Right renal pelvis (tissue), 4 donors: ENCODE data around the gene PRKCZ. TPM values are rescaled to one million over a fixed set of nuclear protein-coding genes. Genes with fewer than 3 reads are reported as not detected.

Source experiments
- DNase-seq, 4 donors: peaks; one replicate each; pipeline ENCODE4 v3.0.0-alpha.2; 2013; ENCODE audit warnings: low read depth in 4 of 4, low spot score in 3 of 4, missing footprints in 1 of 4
- polyA plus RNA-seq, 4 donors: library from polyadenylated mRNA; unstranded; fragments of 120-200 nt; gene quantifications; one replicate each; pipeline ENCODE4 v1.2.1, GENCODE V29; 2013; ENCODE audit not compliant: insufficient read length in 4 of 4

Gene PRKCZ
- polyA plus RNA-seq, 4 donors, result 32.8 to 37.0 (median 34.0) TPM

DNA sequence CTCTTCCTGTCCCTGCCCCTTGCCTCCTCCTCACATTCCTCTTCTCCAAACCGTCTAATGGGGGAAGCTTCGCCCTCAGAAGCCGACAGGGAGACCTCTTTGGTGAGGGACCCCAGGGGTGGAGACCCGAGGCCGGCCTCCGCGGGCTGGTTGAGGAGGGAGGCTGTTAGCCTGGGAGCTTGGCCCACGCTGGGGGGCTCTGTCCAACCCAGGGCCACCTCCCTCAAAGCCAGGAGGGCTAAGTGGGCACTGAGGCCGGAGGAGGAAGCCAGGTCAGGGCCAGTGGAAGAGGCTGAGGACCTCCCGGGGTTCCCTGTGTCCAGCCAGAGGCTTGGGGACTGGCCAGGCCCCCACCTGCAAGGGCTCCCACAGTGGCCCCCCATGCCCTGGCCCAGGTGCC lies 25.8 kb upstream of the PRKCZ start:
- no peak for DNase-seq

- DNase-seq, result no peak
Measured at GRCh38 chr1:2024887-2025286, 25.3 kb upstream of the PRKCZ start.

GRCh38 chr1:2025491-2025981 lies 24.7 kb upstream of the PRKCZ start:
- no peak for DNase-seq

GRCh38 chr1:2027961-2028583 lies 22.1 kb upstream of the PRKCZ start:
- DNase-seq, result no peak

DNA sequence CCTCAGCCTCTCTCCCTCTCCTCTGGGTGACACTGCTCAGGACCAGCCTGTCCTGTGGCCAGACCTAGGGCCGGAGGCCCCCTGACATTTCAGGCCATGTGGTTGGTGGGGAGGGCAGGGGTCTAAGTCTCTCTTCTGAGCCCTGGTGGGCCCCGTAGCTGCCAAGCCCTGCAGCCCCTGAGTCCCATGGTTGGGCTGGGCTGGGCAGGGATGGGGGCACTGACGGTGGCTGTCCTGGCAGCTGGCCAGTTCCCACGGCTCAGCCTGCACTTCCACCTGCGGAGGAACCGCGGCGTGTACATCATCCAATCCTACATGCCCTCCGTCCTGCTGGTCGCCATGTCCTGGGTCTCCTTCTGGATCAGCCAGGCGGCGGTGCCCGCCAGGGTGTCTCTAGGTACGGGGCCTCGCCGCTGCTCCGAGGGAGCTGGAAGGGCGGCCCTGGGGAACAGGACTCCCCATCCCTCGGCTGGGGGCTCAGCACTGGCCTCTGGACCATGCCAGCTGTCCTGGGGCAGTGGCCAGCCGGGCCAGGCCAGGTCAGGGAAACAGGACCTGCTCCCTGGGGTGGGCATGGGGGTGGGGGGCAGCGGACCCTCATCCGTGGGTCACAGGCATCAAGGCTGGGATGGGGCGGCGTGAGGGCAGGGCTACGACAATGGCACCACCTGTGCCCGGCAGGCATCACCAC lies 21.2 kb upstream of the PRKCZ start:
- no peak for DNase-seq

DNA sequence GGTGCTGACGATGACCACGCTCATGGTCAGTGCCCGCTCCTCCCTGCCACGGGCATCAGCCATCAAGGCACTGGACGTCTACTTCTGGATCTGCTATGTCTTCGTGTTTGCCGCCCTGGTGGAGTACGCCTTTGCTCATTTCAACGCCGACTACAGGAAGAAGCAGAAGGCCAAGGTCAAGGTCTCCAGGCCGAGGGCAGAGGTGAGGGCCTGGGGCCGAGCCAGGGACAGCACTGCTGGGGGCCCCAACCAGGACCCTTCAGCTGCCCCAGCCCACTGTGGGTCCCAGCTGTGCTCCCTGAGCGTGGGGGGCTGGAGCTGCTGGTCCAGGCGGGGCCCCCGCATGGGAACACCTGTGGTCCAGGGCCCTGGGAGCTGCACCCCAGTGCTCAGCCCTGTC lies 20.6 kb upstream of the PRKCZ start:
- DNase-seq, result no peak

GRCh38 chr1:2030076-2030871 lies 19.9 kb upstream of the PRKCZ start:
- DNase-seq, result no peak

DNA sequence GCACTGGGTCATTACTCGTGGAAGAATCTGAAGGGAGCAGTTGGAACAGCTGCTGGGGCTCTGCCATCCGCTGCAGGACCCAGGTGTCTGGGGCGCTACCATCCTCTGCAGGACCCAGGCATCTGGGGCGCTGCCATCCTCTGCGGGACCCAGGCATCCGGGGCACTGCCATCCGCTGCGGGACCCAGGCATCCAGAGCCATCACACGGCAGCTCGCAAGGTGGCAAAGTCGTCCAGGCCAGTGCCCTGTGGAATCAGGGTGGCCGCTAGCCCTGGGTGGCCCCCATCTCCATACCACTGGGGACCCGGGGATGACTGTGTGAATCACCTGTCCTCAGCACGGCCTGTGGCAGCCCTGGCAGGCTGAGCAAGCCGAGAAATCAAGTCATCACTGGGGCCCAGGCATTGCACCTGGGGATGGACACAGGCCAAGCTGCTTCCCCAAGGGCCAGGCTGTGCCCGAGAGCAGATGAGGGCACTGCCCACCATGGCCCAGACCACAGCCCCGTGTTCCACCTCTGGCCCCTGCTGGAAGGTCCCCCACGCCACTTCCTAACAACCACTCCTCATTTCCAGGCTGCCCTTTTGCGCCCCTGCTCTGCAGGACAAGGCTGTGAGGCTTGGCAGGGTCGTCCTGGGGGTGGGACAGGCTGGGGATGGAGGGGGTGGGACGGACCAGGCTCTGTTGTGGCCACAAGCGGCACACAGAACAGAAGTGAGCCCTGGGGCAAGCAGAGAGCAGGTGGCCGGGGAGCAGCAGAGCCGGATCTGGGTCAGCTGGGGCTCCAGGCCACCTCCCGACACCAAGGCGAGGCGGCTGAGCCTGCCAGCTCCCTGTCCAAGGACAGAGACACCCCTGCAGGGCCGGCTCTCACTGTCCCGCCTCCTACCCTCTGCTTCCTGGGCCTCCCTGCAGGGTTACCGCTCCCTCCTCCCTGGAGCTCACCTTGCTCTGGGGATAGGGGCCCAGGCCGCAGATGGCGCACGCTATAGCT lies 18.4 kb upstream of the PRKCZ start:
- DNase-seq, result no peak

DNA sequence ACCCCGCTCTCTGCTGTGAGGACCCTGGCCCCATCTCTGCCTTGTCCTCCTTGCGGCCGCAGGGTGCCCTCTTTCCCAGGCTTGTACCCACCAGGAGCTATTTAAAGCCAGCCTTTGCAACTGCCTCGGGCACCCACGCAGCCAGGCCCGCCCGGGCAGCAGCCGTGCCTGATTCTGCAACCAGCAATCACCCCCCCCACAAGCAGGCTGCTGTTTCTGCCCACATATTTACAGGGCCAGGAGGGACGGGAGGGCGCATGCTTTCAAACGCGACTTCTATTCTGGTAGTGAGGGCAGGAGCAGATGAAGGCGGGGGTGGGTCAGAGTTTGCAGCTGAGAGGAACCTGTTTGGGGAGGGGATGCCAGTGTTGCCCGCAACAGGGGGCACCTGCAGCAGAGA lies 17.5 kb upstream of the PRKCZ start:
- no peak for DNase-seq

GRCh38 chr1:2033165-2033564 lies 17.0 kb upstream of the PRKCZ start:
- no peak for DNase-seq

GRCh38 chr1:2036287-2036686 lies 13.9 kb upstream of the PRKCZ start:
- DNase-seq, result no peak

GRCh38 chr1:2037314-2037979 lies 12.8 kb upstream of the PRKCZ start:
- no peak for DNase-seq

DNA sequence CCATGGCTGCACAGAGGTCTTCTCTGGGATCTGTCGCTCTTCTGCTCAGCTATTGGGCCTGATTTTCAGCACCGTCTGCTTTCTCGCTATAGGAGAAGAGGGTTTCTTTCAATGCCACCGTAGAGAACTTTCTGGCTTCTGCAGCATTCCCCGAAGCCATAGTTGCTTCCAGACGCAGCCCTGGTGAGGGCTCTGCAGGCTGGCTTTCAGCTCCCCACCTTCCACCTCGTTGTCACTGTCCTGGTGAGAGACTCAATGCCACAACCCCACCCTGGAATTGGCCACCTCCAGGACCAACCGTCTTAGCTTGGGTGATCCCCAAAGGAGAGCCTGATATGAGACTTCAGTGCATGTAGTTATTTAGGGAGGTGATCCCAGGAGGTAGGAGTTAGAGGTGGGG lies 12.0 kb upstream of the PRKCZ start:
- DNase-seq, result no peak

- DNase-seq, result no peak
Measured at GRCh38 chr1:2039251-2039650, 11.0 kb upstream of the PRKCZ start.

- no peak for DNase-seq
Measured at GRCh38 chr1:2041305-2041704, 8.9 kb upstream of the PRKCZ start.

GRCh38 chr1:2041887-2042286 lies 8.3 kb upstream of the PRKCZ start:
- no peak for DNase-seq

- no peak for DNase-seq
Measured at GRCh38 chr1:2042830-2043773, 7.1 kb upstream of the PRKCZ start.

- no peak for DNase-seq
Measured at GRCh38 chr1:2043886-2044285, 6.3 kb upstream of the PRKCZ start.
